ENCODE data around the gene TPRG1.

The TPRG1 gene

DNA sequence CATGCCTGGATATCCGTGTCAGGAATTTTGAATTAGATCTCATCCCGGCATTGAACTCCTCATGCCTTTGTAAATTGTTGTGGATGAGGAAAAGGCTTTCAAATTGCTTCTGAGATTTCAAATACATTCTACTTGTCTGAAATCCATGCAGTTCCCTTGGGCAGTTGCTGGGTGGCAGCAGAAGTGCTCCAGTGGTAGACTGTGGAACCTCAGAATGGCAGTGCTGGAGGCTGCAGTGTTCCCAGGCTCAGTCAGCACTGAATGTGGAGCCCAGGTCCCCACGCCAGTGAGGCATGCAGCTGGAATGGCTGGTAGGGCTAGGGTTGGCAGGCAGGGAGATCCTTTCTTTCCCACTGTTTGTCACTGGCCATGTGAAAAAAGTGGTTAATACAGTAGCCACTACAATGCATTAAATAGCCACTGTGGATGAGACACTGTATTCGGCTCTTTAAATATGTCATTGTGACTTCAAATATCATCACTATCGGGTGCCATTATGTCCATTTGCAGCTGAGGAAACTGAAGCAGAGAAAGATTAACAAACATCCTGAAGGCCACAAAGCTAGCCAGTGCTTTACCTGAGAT is 98.6 kb downstream of the TPRG1 start:
- TF ChIP-seq GATA3 (IDR thresholded peaks at IDR 0.05; ENCODE audit: low read depth, low read length) (no peak), GATA2 (IDR thresholded peaks at IDR 0.05; ENCODE audit: low read depth, low read length) (no peak)

DNA sequence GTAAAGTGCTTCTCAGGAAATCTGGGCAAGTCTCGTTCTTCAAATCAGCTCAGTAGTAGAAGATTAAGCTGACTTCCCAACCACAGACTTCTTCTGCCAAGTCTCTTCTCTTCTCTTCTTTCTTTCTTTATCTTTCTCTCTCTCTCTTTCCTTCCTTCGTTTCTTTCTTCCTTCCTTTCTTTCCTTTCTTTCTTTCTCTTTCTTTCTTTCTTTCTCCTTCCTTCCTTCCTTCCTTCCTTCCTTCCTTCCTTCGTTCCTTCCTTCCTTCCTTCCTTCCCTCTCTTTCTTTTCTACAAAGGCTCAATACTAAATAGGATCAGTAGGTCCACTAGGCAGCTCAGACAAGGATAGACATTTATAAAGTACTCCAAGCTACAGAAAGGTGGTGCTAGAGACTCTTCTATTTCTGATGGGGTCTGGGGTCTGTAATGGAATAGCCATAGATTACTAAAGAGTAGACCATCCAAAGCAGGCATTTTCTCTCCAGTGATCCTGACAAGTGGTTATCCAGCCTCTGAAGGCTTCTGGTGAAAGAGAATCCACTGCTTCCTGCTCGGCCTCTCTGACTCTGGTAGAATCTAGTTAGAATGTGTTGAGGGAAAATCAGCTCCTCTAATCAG is 100.8 kb downstream of the TPRG1 start:
- TF ChIP-seq GATA3 (IDR thresholded peaks at IDR 0.05; ENCODE audit: low read depth, low read length) = no peak
- no peak for TF ChIP-seq GATA2 (IDR thresholded peaks at IDR 0.05; ENCODE audit: low read depth, low read length)

DNA sequence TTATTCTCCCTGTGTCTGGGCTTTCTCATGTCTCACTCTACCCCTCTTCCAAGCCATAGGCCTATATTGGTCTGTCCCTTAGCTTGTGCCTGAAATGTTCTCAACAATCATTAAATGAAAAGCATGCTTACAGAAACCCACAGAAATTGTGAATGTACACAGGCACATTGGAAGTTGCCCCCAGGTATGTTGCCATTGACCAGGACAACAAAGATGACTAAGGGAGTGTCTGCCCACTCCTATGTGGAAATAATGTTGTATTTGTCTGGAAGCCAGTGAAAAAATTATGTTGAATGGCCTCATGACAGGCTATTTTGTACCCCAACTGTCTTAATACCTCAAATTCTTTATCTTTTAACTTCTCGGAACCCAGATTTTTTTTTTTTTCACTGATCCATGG is 102.0 kb downstream of the TPRG1 start:
- TF ChIP-seq GATA2 (IDR thresholded peaks at IDR 0.05; ENCODE audit: low read depth, low read length) (no peak), GATA3 (IDR thresholded peaks at IDR 0.05; ENCODE audit: low read depth, low read length) (no peak)

DNA sequence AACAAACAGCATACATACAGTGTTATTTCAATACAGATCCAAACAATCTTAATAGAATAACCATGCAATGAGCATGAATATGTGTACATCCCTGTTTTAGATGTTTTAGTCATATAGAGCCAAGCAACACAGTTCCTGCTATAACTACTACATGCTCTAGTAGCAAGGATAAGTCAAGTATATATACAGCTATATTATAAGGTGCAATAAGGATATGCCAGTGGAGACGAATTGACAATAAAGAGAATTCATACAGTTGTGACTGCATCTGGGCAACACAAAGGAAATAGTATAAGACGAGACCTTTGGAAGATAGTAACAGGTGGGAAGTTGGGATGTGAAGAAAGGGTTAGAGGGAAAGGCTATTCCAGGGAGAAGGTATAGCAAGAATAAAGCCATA is 103.4 kb downstream of the TPRG1 start:
- TF ChIP-seq GATA2 (IDR thresholded peaks at IDR 0.05; ENCODE audit: low read depth, low read length) (no peak), GATA3 (IDR thresholded peaks at IDR 0.05; ENCODE audit: low read depth, low read length) (no peak)

DNA sequence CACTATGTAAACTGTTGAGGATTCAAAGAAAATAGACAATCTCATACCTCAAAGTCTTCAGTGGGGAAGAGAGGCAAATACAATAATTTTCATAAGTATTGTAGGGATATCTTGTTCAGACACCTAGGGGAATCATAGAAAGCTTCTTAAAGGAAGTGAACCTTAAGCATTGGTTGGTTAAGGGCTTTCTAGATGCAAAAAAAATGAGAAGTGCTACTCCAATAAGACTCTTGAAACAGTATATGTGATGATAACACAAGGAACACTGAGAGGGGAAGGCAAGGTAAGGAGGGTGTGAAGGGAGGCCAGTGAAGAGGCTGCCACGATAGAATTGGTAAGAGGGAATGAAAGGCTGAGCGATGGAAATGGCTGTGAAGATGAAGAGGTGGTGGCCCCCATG is 104.1 kb downstream of the TPRG1 start:
- no peak for TF ChIP-seq GATA2 (IDR thresholded peaks at IDR 0.05; ENCODE audit: low read depth, low read length)
- no peak for TF ChIP-seq GATA3 (IDR thresholded peaks at IDR 0.05; ENCODE audit: low read depth, low read length)

DNA sequence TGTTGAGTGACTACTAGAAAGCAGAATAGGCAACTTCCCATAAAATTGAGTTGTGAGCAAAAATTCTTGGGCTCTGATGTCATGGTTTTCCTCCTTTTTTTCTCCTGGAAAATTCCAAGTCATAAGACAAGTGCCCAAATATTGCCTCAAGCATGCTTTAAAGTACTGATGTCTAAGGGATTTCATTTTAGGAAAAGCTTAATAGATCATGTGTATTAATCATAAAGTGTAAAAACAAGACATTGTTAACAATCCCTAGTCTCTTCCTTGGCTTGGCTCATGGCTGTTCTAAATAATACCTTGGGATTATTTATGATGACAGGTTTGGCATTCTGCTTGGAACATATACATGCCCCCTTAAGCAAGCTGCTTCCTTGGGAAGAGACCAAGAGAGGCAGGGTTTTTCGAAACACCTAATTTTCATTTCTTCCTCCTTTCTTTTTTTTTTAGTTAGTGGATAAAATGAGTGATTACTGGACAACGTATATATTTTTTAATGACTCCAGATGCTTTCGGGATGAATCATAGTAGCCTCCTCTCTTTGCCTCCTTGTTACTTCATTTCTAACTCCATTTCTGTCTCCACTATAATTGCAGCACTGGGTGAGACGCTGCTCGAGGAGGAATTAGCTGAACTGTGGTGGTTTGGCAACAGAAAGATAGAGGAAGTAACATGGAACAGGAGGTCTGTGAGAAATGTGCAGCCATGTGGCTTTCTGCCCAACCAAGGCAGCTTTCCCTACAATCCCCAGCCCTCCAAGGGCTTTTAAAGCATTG is 104.9 kb downstream of the TPRG1 start:
- TF ChIP-seq GATA3 (IDR thresholded peaks at IDR 0.05; ENCODE audit: low read depth, low read length) (no peak), GATA2 (IDR thresholded peaks at IDR 0.05; ENCODE audit: low read depth, low read length) (no peak)

DNA sequence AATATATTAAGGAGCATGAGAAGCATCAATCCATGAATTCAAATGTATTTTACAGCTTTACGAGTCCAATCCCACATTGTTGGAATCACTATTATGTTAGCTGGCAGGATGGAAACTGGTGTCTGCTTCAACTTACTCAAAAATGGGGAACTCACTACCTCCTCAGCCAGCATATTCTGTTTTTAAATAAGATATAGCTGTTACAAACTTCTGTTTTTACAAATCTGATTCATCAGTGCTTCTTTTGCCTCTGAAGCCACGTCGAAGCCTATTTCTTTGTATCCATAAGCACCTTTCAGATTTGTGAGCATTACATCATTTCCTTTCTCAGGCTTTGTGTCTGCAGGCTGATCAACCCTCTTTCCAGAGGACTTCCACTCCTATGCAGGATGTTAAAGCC is 105.9 kb downstream of the TPRG1 start:
- TF ChIP-seq GATA3 (IDR thresholded peaks at IDR 0.05; ENCODE audit: low read depth, low read length) (no peak), GATA2 (IDR thresholded peaks at IDR 0.05; ENCODE audit: low read depth, low read length) (no peak)

DNA sequence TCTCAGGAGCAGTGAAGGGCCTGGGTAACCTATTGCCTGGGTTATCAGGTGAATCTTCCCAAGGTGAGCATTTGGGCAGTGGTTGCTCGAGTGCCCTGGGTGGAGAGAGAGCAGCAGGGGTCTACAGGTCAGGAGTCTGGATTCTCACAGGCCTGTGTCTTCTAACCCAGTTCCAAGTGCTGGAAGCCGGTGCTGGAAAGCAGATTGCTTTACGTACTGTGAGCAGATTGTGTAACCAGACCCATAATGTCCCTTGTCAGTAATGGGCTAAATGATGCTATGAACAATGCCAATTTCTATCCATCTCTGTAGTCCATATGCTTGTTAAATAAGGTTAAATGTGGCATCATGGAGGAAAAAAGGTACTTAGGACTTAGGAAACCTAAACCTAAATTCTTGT is 106.5 kb downstream of the TPRG1 start:
- TF ChIP-seq GATA2 (IDR thresholded peaks at IDR 0.05; ENCODE audit: low read depth, low read length) = no peak
- no peak for TF ChIP-seq GATA3 (IDR thresholded peaks at IDR 0.05; ENCODE audit: low read depth, low read length)

DNA sequence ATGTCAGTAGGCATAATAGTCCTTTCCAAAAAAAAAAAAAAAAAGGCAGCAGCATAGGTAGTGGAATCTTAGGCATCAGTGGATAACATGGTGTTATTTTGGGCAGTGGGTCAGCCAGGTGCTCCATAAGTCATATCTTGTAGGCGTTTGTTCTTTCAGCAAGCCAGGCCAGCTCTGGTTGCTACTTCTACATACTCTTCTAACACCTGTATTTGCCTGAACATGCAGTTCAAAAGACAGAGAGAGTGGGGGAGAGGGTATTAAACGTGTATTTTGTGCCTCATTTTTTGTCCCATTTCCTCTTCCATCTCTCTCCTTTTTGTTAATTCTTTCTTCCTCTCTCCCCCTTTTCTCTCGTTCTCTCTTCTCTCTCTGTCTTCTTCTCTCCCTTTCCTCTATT is 110.4 kb downstream of the TPRG1 start:
- TF ChIP-seq GATA2 (IDR thresholded peaks at IDR 0.05; ENCODE audit: low read depth, low read length) (no peak), GATA3 (IDR thresholded peaks at IDR 0.05; ENCODE audit: low read depth, low read length) (no peak)

DNA sequence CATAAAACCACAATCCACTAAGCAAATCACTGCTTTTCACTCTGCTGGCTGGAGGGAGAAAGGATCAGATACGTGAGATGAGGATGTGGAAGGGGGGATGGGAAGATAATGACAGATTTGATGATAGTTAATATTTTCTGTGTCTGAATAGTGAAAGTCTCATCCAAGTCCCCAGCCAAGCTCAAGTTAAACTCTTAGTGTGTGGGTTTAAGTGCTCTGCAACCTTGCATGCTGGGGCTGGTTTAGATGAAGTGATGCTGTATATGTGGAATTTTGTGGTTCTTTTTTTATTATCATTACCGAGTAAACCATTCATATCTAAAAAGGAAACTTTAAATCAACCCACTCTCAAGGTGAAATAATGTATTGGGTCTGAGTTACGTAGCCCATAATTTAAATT is 111.0 kb downstream of the TPRG1 start:
- TF ChIP-seq GATA3 (IDR thresholded peaks at IDR 0.05; ENCODE audit: low read depth, low read length) = no peak
- TF ChIP-seq GATA2 (IDR thresholded peaks at IDR 0.05; ENCODE audit: low read depth, low read length) = no peak

DNA sequence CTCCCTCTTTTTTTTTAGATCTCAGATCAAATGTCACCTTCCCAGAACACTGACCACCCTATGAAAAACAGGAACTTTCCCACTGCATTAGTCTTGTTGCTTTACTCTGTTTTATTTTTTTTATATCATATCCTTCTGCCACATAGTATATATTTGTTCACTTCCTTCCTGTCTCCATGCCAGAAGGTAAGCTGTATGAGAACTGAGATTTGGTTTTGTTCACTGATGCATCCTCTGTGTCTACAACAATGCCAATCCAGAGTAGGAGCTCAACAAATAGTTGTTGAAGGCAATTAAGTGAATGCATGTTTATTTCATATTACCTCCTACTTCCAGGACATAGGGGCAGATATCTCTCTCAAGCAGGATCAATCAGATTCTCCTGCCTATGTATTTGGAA is 114.4 kb downstream of the TPRG1 start:
- TF ChIP-seq GATA2 (IDR thresholded peaks at IDR 0.05; ENCODE audit: low read depth, low read length) = no peak
- TF ChIP-seq GATA3 (IDR thresholded peaks at IDR 0.05; ENCODE audit: low read depth, low read length) = no peak

DNA sequence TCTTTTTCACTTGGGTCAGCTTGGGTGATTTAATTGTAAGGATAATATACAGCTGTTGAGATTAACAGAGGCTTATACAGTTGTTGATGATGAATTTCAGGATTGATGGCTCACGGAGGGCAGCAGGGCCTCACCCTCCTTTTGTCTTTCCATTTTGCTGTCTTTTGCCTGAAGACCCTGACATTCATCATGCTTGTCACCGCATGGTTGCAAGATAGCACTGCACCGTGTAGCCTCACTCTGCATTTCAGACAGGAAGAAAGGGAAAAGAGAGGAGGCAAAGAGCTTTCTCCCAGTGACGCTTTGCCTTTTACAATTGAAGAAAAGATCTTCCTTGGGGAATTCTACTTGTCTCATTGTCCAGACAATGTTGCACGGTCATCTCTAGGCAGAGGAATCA is 115.1 kb downstream of the TPRG1 start:
- TF ChIP-seq GATA3 (IDR thresholded peaks at IDR 0.05; ENCODE audit: low read depth, low read length) (no peak), GATA2 (IDR thresholded peaks at IDR 0.05; ENCODE audit: low read depth, low read length) (no peak)

DNA sequence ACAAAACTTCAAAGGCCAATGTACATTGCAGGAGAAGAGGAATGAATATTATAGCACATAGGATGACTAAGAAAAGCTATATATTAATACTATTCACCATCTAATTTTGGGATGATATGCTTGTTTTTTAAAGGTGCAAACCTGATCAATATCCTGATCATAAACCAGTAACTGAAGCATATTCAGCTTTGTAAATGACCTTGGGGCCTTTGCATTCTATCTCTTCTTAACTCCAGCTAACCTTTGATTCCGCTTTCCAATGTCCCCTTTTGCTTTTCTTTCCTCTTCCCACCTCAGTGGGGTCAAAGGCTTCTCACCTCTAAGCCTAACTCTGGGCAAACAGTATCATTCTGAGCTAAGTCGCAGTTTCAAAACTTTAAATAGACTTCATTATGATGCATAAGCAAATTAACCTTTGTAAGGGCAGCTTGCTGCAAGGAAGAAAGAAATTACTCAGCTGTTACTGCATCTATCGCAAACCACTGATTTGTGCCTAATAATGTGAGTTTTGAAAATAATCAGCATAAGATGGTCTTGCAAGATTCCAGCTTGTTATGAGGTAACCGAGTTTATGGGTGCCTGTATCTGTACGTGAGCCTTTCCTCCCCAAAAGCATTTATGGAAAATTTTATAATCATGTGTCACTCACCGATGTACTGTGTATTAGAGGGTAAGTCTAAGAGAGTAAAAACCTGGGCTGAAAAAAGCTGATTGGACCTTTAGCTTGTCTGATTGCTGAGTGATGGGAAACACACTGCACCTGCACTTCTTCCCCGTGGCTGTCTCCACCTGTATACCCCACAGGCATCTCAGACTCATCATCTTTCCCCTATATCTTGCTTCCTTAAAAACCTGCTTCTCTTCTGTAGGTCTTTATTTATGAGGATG is 116.8 kb downstream of the TPRG1 start:
- TF ChIP-seq GATA2 (IDR thresholded peaks at IDR 0.05; ENCODE audit: low read depth, low read length) = no peak
- TF ChIP-seq GATA3 (IDR thresholded peaks at IDR 0.05; ENCODE audit: low read depth, low read length) = no peak

DNA sequence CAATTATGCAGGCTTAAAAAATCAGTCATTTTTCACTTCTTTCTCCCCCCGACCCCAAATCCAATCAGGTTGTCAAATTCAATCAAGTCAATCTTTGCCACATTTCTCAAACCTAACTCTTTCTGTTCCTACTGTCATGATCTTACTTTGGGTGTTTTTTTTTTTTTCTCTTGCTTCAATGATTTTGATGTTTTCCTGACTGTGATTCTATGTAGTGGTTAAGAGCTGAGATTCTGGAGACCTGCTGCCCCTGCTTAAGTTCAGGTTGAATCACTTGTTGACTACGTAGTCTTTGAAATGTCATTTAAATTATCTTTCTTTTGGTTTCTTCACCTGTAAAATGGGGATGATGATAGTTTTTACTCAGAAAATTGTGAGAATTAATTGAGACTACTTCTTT is 117.5 kb downstream of the TPRG1 start:
- no peak for TF ChIP-seq GATA2 (IDR thresholded peaks at IDR 0.05; ENCODE audit: low read depth, low read length)
- TF ChIP-seq GATA3 (IDR thresholded peaks at IDR 0.05; ENCODE audit: low read depth, low read length) = no peak

Data from SH-SY5Y (cell line).